ENCODE data around the gene GNPDA1. TPM values are rescaled to one million over a fixed set of nuclear protein-coding genes. Genes with fewer than 3 reads are reported as not detected.
"Not testable (repeated sequence)": the region's sequence is repeated elsewhere in the genome, so short reads cannot be mapped to it uniquely, and the experiment has no call there.

The GNPDA1 gene
- total and polyA plus RNA-seq, 5 donors = 12.1 to 22.5 (median 19.0) TPM

- ATAC-seq; H3K27ac ChIP-seq (ENCODE audit: low read length); H3K4me1 ChIP-seq (ENCODE audit: control insufficient read depth, insufficient read depth, low read length); H3K4me3 ChIP-seq (ENCODE audit: low read length); H3K9me3 ChIP-seq (ENCODE audit: control insufficient read depth, low read length); H3K27me3 ChIP-seq (ENCODE audit: control insufficient read depth, insufficient read depth); intact Hi-C loops (cut with DNase I); DNase-seq: not testable (repeated sequence)
- 96% methylated on average over 6 of the region's 6 CpGs for WGBS
These were observed 28.1 kb upstream of the GNPDA1 start for GRCh38 chr5:142040881-142041280.

- WGBS = 97% methylated on average over 2 of the region's 2 CpGs
- intact Hi-C loops (cut with DNase I) = no loop called here
These were observed 27.5 kb upstream of the GNPDA1 start for GRCh38 chr5:142040285-142040684.

GRCh38 chr5:142038735-142039134, 25.9 kb upstream of the GNPDA1 start:
- Histone ChIP-seq H3K27ac (ENCODE audit: low read length) (no peak overlapping the region), H3K4me1 (ENCODE audit: control insufficient read depth, insufficient read depth, low read length) (no peaks in the 10 kb centered on the region), H3K4me3 (ENCODE audit: low read length) (no peak overlapping the region), H3K9me3 (ENCODE audit: control insufficient read depth, low read length) (no peaks in the 10 kb centered on the region), H3K27me3 (ENCODE audit: control insufficient read depth, insufficient read depth) (no peaks in the 10 kb centered on the region)
- ATAC-seq = no peak
- WGBS = 100% methylated on average over 2 of the region's 2 CpGs
- no peak for DNase-seq
- intact Hi-C loops (cut with DNase I) = no loop called here

More at GRCh38 chr5:142040285-142040684, 27.5 kb upstream of the GNPDA1 start:
- Histone ChIP-seq H3K9me3 (ENCODE audit: control insufficient read depth, low read length) (no peaks in the 10 kb centered on the region), H3K27ac (ENCODE audit: low read length) (no peak overlapping the region), H3K4me3 (ENCODE audit: low read length) (no peak overlapping the region), H3K4me1 (ENCODE audit: control insufficient read depth, insufficient read depth, low read length) (no peaks in the 10 kb centered on the region), H3K27me3 (ENCODE audit: control insufficient read depth, insufficient read depth) (no peaks in the 10 kb centered on the region)
- no peak for ATAC-seq
- DNase-seq = no peak

- H3K9me3 ChIP-seq (ENCODE audit: control insufficient read depth, low read length); intact Hi-C loops (cut with DNase I); H3K27me3 ChIP-seq (ENCODE audit: control insufficient read depth, insufficient read depth); H3K4me3 ChIP-seq (ENCODE audit: low read length); H3K4me1 ChIP-seq (ENCODE audit: control insufficient read depth, insufficient read depth, low read length); DNase-seq; ATAC-seq; H3K27ac ChIP-seq (ENCODE audit: low read length): not testable (repeated sequence)
- 95% methylated on average over 3 of the region's 3 CpGs for WGBS
These were observed 24.8 kb upstream of the GNPDA1 start for GRCh38 chr5:142037599-142037998.

GRCh38 chr5:142036918-142037317, 24.1 kb upstream of the GNPDA1 start:
- intact Hi-C loops (cut with DNase I) = no loop called here
- H3K4me3 ChIP-seq (ENCODE audit: low read length) = no peak overlapping the region
- ATAC-seq (no peak), DNase-seq (no peak)
- H3K4me1 ChIP-seq (ENCODE audit: control insufficient read depth, insufficient read depth, low read length) = peaks cover 3% of the 10 kb centered on the region
- H3K9me3 ChIP-seq (ENCODE audit: control insufficient read depth, low read length) = no peaks in the 10 kb centered on the region
- WGBS = 91% methylated on average over 13 of the region's 13 CpGs
- no peak overlapping the region for H3K27ac ChIP-seq (ENCODE audit: low read length)
- H3K27me3 ChIP-seq (ENCODE audit: control insufficient read depth, insufficient read depth) = no peaks in the 10 kb centered on the region

- Histone ChIP-seq H3K27me3 (ENCODE audit: control insufficient read depth, insufficient read depth) (no peaks in the 10 kb centered on the region), H3K9me3 (ENCODE audit: control insufficient read depth, low read length) (no peaks in the 10 kb centered on the region), H3K4me3 (ENCODE audit: low read length) (no peak overlapping the region), H3K4me1 (ENCODE audit: control insufficient read depth, insufficient read depth, low read length) (peaks cover 3% of the 10 kb centered on the region), H3K27ac (ENCODE audit: low read length) (no peak overlapping the region)
- ATAC-seq (no peak), DNase-seq (no peak)
- intact Hi-C loops (cut with DNase I) = no loop called here
These were observed 22.2 kb upstream of the GNPDA1 start for GRCh38 chr5:142034994-142035393.

GRCh38 chr5:142033632-142034567, 21.1 kb upstream of the GNPDA1 start:
- 88% methylated on average over 15 of the region's 15 CpGs for WGBS
- intact Hi-C loops (cut with DNase I); DNase-seq; H3K27me3 ChIP-seq (ENCODE audit: control insufficient read depth, insufficient read depth); H3K4me1 ChIP-seq (ENCODE audit: control insufficient read depth, insufficient read depth, low read length); H3K4me3 ChIP-seq (ENCODE audit: low read length); H3K27ac ChIP-seq (ENCODE audit: low read length); ATAC-seq; H3K9me3 ChIP-seq (ENCODE audit: control insufficient read depth, low read length): not testable (repeated sequence)

GRCh38 chr5:142032747-142033631, 20.2 kb upstream of the GNPDA1 start:
- DNase-seq (no peak), ATAC-seq (peak; percentile 31 to 49)
- Histone ChIP-seq H3K9me3 (ENCODE audit: control insufficient read depth, low read length) (no peaks in the 10 kb centered on the region), H3K4me3 (ENCODE audit: low read length) (no peak overlapping the region), H3K27me3 (ENCODE audit: control insufficient read depth, insufficient read depth) (no peaks in the 10 kb centered on the region), H3K27ac (ENCODE audit: low read length) (no peak overlapping the region), H3K4me1 (ENCODE audit: control insufficient read depth, insufficient read depth, low read length) (peaks cover 3% of the 10 kb centered on the region)
- WGBS = 45% methylated on average over 19 of the region's 19 CpGs
- intact Hi-C loops (cut with DNase I) = no loop called here

- Histone ChIP-seq H3K27me3 (ENCODE audit: control insufficient read depth, insufficient read depth) (no peaks in the 10 kb centered on the region), H3K4me1 (ENCODE audit: control insufficient read depth, insufficient read depth, low read length) (peaks cover 3% of the 10 kb centered on the region), H3K27ac (ENCODE audit: low read length) (no peak overlapping the region), H3K9me3 (ENCODE audit: control insufficient read depth, low read length) (no peaks in the 10 kb centered on the region), H3K4me3 (ENCODE audit: low read length) (no peak overlapping the region)
- DNase-seq (no peak), ATAC-seq (no peak)
- WGBS = 95% methylated on average over 2 of the region's 2 CpGs
- intact Hi-C loops (cut with DNase I) = no loop called here
These were observed 19.3 kb upstream of the GNPDA1 start for GRCh38 chr5:142032150-142032549.

- intact Hi-C loops (cut with DNase I) = loop anchor here in 1 of 4 donors (5.0 kb wide), 1 partner anchor 82 kb away; the partner anchor contains the start of gene NDFIP1
- DNase-seq (no peak), ATAC-seq (no peak)
- Histone ChIP-seq H3K4me3 (ENCODE audit: low read length) (no peak overlapping the region), H3K27me3 (ENCODE audit: control insufficient read depth, insufficient read depth) (no peaks in the 10 kb centered on the region), H3K4me1 (ENCODE audit: control insufficient read depth, insufficient read depth, low read length) (no peaks in the 10 kb centered on the region), H3K9me3 (ENCODE audit: control insufficient read depth, low read length) (no peaks in the 10 kb centered on the region), H3K27ac (ENCODE audit: low read length) (no peak overlapping the region)
- 74% methylated on average over 8 of the region's 8 CpGs for WGBS
These were observed 12.8 kb upstream of the GNPDA1 start for GRCh38 chr5:142025637-142026036.
